Mesendoderm (in vitro differentiated cells): Measurements from ENCODE around the gene MGST2.

Experiments
- DNase-seq: peaks from one replicate; pipeline ENCODE4 v3.0.0; 2013
- H2AK5ac ChIP-seq: 2 replicates; pipeline ENCODE4 v1.6.1; 2013; ENCODE audit warnings: low read length, inconsistent platforms
- H2BK120ac ChIP-seq: 2 replicates; pipeline ENCODE4 v1.6.1; 2013; ENCODE audit warnings: low read depth, mild to moderate bottlenecking, low read length, moderate library complexity, mixed read lengths
- H2BK15ac ChIP-seq: replicated peaks from 2 replicates; pipeline ENCODE4 v1.6.1; 2013; ENCODE audit warnings: low read depth, mild to moderate bottlenecking, moderate library complexity
- H2BK5ac ChIP-seq: 2 replicates; pipeline ENCODE4 v1.6.1; 2013; ENCODE audit warnings: low read length, inconsistent platforms
- H3K18ac ChIP-seq: 2 replicates; pipeline ENCODE4 v1.6.1; 2013; ENCODE audit warnings: mild to moderate bottlenecking, low read length, mixed read lengths
- H3K23ac ChIP-seq: one replicate; pipeline ENCODE4 v1.6.1; 2013; ENCODE audit warnings: low read length
- H3K27ac ChIP-seq: 2 replicates; pipeline ENCODE4 v1.5.1; 2013; ENCODE audit warnings: low read depth, mild to moderate bottlenecking, inconsistent platforms, low read length, moderate library complexity
- H3K27me3 ChIP-seq: 2 replicates; pipeline ENCODE4 v1.6.1; 2013; ENCODE audit warnings: low read length, control low read depth, mild to moderate bottlenecking, inconsistent platforms; ENCODE audit not compliant: insufficient read depth, poor library complexity
- H3K36me3 ChIP-seq: 2 replicates; pipeline ENCODE4 v1.6.1; 2013; ENCODE audit warnings: low read length, inconsistent platforms; ENCODE audit not compliant: control insufficient read depth, insufficient read depth
- H3K4ac ChIP-seq: one replicate; pipeline ENCODE4 v1.6.1; 2013; ENCODE audit warnings: low read depth, mild to moderate bottlenecking, low read length, moderate library complexity
- H3K4me1 ChIP-seq: 2 replicates; pipeline ENCODE4 v1.6.1; 2013; ENCODE audit warnings: low read depth, low read length, inconsistent platforms; ENCODE audit not compliant: control insufficient read depth
- H3K4me2 ChIP-seq: 2 replicates; pipeline ENCODE4 v1.6.1; 2013; ENCODE audit warnings: low read length
- H3K4me3 ChIP-seq: 2 replicates; pipeline ENCODE4 v1.5.1; 2013; ENCODE audit warnings: mild to moderate bottlenecking, low read length
- H3K56ac ChIP-seq: one replicate; pipeline ENCODE4 v1.6.1; 2013; ENCODE audit warnings: low read length
- H3K79me1 ChIP-seq: 2 replicates; pipeline ENCODE4 v1.6.1; 2013; ENCODE audit warnings: low read length, inconsistent platforms
- H3K79me2 ChIP-seq: 2 replicates; pipeline ENCODE4 v1.6.1; 2013; ENCODE audit warnings: mild to moderate bottlenecking, low read length; ENCODE audit not compliant: control insufficient read depth, insufficient read depth
- H3K9ac ChIP-seq: 2 replicates; pipeline ENCODE4 v1.6.1; 2013; ENCODE audit warnings: low read length, inconsistent platforms
- H4K5ac ChIP-seq: one replicate; pipeline ENCODE4 v1.6.1; 2013; ENCODE audit warnings: low read length
- H4K8ac ChIP-seq: one replicate; pipeline ENCODE4 v1.6.1; 2013; ENCODE audit warnings: low read depth, mild to moderate bottlenecking, control low read depth, low read length, moderate library complexity
- WGBS: extraction: QIAGEN DNeasy Blood & Tissue Kit; methylation state at CpG from one replicate; pipeline ENCODE4 v1.1.7; 2013; ENCODE audit warnings: low lambda C conversion rate, missing lambda C conversion rate; ENCODE audit not compliant: insufficient coverage; ENCODE audit errors: extremely low coverage; 5-methylcytosine and 5-hydroxymethylcytosine counted together

MGST2 gene

DNA sequence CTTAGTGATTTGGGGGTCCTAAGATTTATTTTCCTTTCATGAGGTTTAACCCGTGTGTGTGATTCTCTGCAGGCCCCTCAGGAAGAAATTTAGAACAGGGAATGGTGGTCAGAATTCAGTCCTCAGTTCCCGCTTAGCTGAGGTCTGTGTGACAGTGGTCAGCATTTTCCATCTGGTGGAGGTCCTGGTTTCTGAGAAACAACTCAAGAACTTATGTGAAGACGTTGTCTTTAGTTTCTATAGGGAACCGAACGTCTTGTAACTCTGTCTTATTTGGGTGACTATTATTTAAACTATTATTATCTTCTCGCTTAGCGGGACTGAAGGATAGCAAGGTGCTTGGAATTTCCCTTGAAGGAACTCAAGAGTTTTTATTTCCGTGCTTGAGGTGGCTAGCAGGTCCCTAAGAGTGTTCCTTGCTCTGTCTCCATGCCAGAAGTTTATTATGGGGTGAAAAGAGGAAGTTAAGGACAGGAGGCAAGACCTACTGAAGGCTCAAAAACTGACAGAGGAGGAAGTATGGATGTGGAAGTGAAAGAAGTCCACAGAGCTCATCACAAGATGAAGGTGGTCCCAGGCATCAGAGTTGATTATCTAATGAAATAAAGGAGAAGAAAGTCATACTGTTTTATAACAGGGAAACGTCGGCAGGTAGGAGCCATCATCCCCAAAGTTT is 9.4 kb downstream of the MGST2 start:
- Histone ChIP-seq H2BK15ac (no peak overlapping the region), H2BK120ac (no peak overlapping the region), H3K9ac (no peak overlapping the region), H2AK5ac (no peak overlapping the region), H3K79me1 (peaks cover 10% of the 10 kb centered on the region), H3K4me1 (peaks cover 13% of the 10 kb centered on the region), H2BK5ac (no peak overlapping the region), H3K27ac (no peak overlapping the region), H3K27me3 (no peaks in the 10 kb centered on the region), H3K79me2 (peaks cover 3% of the 10 kb centered on the region), H4K8ac (no peak overlapping the region), H3K18ac (no peak overlapping the region), H3K4ac (no peak overlapping the region), H3K4me3 (no peak overlapping the region), H3K36me3 (no peaks in the 10 kb centered on the region), H3K56ac (no peak overlapping the region), H3K23ac (no peak overlapping the region), H4K5ac (no peak overlapping the region), H3K4me2 (no peak overlapping the region)
- WGBS, result no CpG with 5 or more reads among the region's 10 CpGs
- no peak for DNase-seq

- H2BK5ac ChIP-seq, result no peak overlapping the region
- no peak overlapping the region for H2BK120ac ChIP-seq
- H4K8ac ChIP-seq, result no peak overlapping the region
- no peaks in the 10 kb centered on the region for H3K36me3 ChIP-seq
- H3K4ac ChIP-seq, result no peak overlapping the region
- no peak overlapping the region for H3K56ac ChIP-seq
- no peaks in the 10 kb centered on the region for H3K27me3 ChIP-seq
- H3K9ac ChIP-seq, result no peak overlapping the region
- no peak overlapping the region for H4K5ac ChIP-seq
- H2AK5ac ChIP-seq, result no peak overlapping the region
- no peak overlapping the region for H3K4me3 ChIP-seq
- WGBS, result no CpG with 5 or more reads among the region's 9 CpGs
- H3K18ac ChIP-seq, result no peak overlapping the region
- no peak overlapping the region for H3K27ac ChIP-seq
- H3K23ac ChIP-seq, result no peak overlapping the region
- no peak overlapping the region for H3K4me2 ChIP-seq
- peaks cover 10% of the 10 kb centered on the region for H3K79me1 ChIP-seq
- no peak for DNase-seq
- peaks cover 10% of the 10 kb centered on the region for H3K4me1 ChIP-seq
- H3K79me2 ChIP-seq, result peaks cover 3% of the 10 kb centered on the region
- no peak overlapping the region for H2BK15ac ChIP-seq
Observed at GRCh38 chr4:139675651-139676050, 10.0 kb downstream of the MGST2 start.

GRCh38 chr4:139676365-139676764 is 10.7 kb downstream of the MGST2 start:
- Histone ChIP-seq H4K8ac (no peak overlapping the region), H3K4me3 (no peak overlapping the region), H3K27ac (no peak overlapping the region), H3K18ac (no peak overlapping the region), H3K4me1 (peaks cover 7% of the 10 kb centered on the region), H3K36me3 (no peaks in the 10 kb centered on the region), H3K23ac (no peak overlapping the region), H3K9ac (no peak overlapping the region), H3K56ac (no peak overlapping the region), H3K4me2 (no peak overlapping the region), H3K27me3 (no peaks in the 10 kb centered on the region), H2BK5ac (peak overlapping the region; percentile 51), H2BK15ac (no peak overlapping the region), H3K4ac (no peak overlapping the region), H3K79me2 (peaks cover 3% of the 10 kb centered on the region), H2AK5ac (peak overlapping the region; percentile 27), H4K5ac (no peak overlapping the region), H2BK120ac (no peak overlapping the region), H3K79me1 (peaks cover 10% of the 10 kb centered on the region)
- no CpG with 5 or more reads among the region's 2 CpGs for WGBS
- no peak for DNase-seq

DNA sequence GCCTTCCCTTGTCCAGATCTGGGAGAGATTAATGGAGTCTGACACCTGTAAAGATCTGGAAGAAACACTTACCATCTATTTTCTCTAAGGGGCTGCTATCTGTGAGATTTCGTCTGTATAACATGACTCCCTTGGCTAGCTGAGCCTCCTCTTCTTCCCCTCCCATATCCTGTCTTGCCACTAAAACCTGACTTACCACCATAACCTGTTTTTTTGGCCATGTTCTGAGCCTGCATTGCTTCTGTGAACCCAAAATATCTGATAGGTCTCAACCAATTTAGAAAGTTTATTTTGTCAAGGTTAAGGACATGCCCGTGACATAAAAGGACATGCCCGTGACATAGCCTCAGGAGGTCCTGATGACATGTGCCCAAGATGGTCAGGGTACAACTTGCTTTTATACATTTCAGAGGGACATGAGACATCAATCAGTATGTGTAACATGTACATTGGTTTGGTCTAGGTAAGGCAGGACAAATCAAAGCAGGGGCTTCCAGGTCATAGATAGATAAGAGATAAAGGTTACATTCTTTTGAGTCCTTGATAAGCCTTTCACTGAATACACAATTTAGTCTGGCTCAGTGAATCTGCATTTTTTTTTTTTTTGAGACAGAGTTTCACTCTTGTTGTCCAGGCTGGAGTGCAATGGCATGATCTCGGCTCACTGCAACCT is 11.4 kb downstream of the MGST2 start:
- Histone ChIP-seq H3K27me3 (no peaks in the 10 kb centered on the region), H2BK5ac (peak overlapping the region; percentile 97), H3K79me2 (peaks cover 1% of the 10 kb centered on the region), H3K27ac (peak overlapping the region; percentile 27), H4K8ac (no peak overlapping the region), H2BK120ac (no peak overlapping the region), H3K4ac (peak overlapping the region; percentile 20), H2AK5ac (peak overlapping the region; percentile 87), H3K9ac (peak overlapping the region; percentile 19), H4K5ac (no peak overlapping the region), H3K36me3 (no peaks in the 10 kb centered on the region), H3K56ac (peak overlapping the region; percentile 66), H2BK15ac (no peak overlapping the region), H3K4me3 (no peak overlapping the region), H3K4me2 (no peak overlapping the region), H3K4me1 (peaks cover 7% of the 10 kb centered on the region), H3K23ac (no peak overlapping the region), H3K18ac (peak overlapping the region; percentile 25), H3K79me1 (peaks cover 6% of the 10 kb centered on the region)
- peak; percentile 89 for DNase-seq
- no CpG with 5 or more reads among the region's 4 CpGs for WGBS

GRCh38 chr4:139682309-139682708 is 16.7 kb downstream of the MGST2 start:
- peak overlapping the region; percentile 47 for H3K18ac ChIP-seq
- peaks cover 2% of the 10 kb centered on the region for H3K79me1 ChIP-seq
- no peaks in the 10 kb centered on the region for H3K4me1 ChIP-seq
- no peaks in the 10 kb centered on the region for H3K79me2 ChIP-seq
- no peaks in the 10 kb centered on the region for H3K36me3 ChIP-seq
- no peak overlapping the region for H3K9ac ChIP-seq
- H4K5ac ChIP-seq, result no peak overlapping the region
- no peak overlapping the region for H2BK5ac ChIP-seq
- no CpG with 5 or more reads among the region's 2 CpGs for WGBS
- no peak overlapping the region for H3K4me2 ChIP-seq
- no peak overlapping the region for H3K4me3 ChIP-seq
- DNase-seq, result no peak
- H3K56ac ChIP-seq, result no peak overlapping the region
- H4K8ac ChIP-seq, result no peak overlapping the region
- H3K27me3 ChIP-seq, result no peaks in the 10 kb centered on the region
- no peak overlapping the region for H3K27ac ChIP-seq
- H2AK5ac ChIP-seq, result no peak overlapping the region
- H2BK120ac ChIP-seq, result peak overlapping the region; percentile 45
- H2BK15ac ChIP-seq, result no peak overlapping the region
- no peak overlapping the region for H3K4ac ChIP-seq
- H3K23ac ChIP-seq, result no peak overlapping the region
